ENCODE results near the gene CCDC28B. TPM values are rescaled to one million over a fixed set of nuclear protein-coding genes. Genes with fewer than 3 reads are reported as not detected.

Gene CCDC28B
- total RNA-seq, 4 donors from 2014 or later = 16.4 to 79.0 (median 56.8) TPM

- in situ Hi-C loops (cut with MboI; ENCODE audit: low sequenced_read_pairs in 4 of 4) (no loop called here), intact Hi-C loops (cut with DNase I; ENCODE audit: low total_unique reads) (no loop called here)
- peaks cover 0 to 34% of the 10 kb centered on the region in 2 donors for H3K36me3 ChIP-seq
- no peaks in the 10 kb centered on the region for H3K9me3 ChIP-seq
- DNase-seq = peak in 1 of 2 donors; percentile 10
- peaks cover 38 to 47% of the 10 kb centered on the region in 2 donors for H3K4me1 ChIP-seq
- peak overlapping the region; percentile 92 to 98 (median 94) for H3K27ac ChIP-seq
- H3K27me3 ChIP-seq = no peaks in the 10 kb centered on the region
- ATAC-seq = no peak
- no peak for TF ChIP-seq CTCF (IDR thresholded peaks at IDR 0.05 in 4 of 5, conservative IDR thresholded peaks at IDR 0.05 in 1 of 5)
- no peak for TF ChIP-seq POLR2A (IDR thresholded peaks at IDR 0.05)
- peak overlapping the region in 1 of 4 donors; percentile 72 for H3K4me3 ChIP-seq
These were observed 18.8 kb upstream of the CCDC28B start for GRCh38 chr1:32181563-32181962.

GRCh38 chr1:32182060-32182459 is 18.3 kb upstream of the CCDC28B start:
- no peaks in the 10 kb centered on the region for H3K27me3 ChIP-seq
- in situ Hi-C loops (cut with MboI; ENCODE audit: low sequenced_read_pairs in 4 of 4) = no loop called here
- peak in 1 of 2 donors; percentile 10 for DNase-seq
- intact Hi-C loops (cut with DNase I; ENCODE audit: low total_unique reads) = no loop called here
- no peaks in the 10 kb centered on the region for H3K9me3 ChIP-seq
- H3K4me3 ChIP-seq = no peak overlapping the region
- TF ChIP-seq CTCF (IDR thresholded peaks at IDR 0.05 in 4 of 5, conservative IDR thresholded peaks at IDR 0.05 in 1 of 5) = no peak
- TF ChIP-seq POLR2A (IDR thresholded peaks at IDR 0.05) = no peak
- H3K27ac ChIP-seq = peak overlapping the region; percentile 92 to 98 (median 94)
- H3K4me1 ChIP-seq = peaks cover 38 to 47% of the 10 kb centered on the region in 2 donors
- H3K36me3 ChIP-seq = peaks cover 0 to 39% of the 10 kb centered on the region in 2 donors
- ATAC-seq = no peak

- peaks cover 33 to 40% of the 10 kb centered on the region in 2 donors for H3K4me1 ChIP-seq
- no peaks in the 10 kb centered on the region for H3K9me3 ChIP-seq
- peaks cover 4 to 65% of the 10 kb centered on the region in 2 donors for H3K36me3 ChIP-seq
- TF ChIP-seq POLR2A (IDR thresholded peaks at IDR 0.05) = no peak
- TF ChIP-seq CTCF (IDR thresholded peaks at IDR 0.05 in 4 of 5, conservative IDR thresholded peaks at IDR 0.05 in 1 of 5) = no peak
- intact Hi-C loops (cut with DNase I; ENCODE audit: low total_unique reads) = no loop called here
- peak overlapping the region; percentile 8 to 58 (median 18) for H3K27ac ChIP-seq
- H3K27me3 ChIP-seq = no peaks in the 10 kb centered on the region
- in situ Hi-C loops (cut with MboI; ENCODE audit: low sequenced_read_pairs in 4 of 4) = no loop called here
- no peak overlapping the region for H3K4me3 ChIP-seq
- DNase-seq = no peak
- no peak for ATAC-seq
These were observed 15.7 kb upstream of the CCDC28B start for GRCh38 chr1:32184650-32185049.

- Histone ChIP-seq H3K4me3 (no peak overlapping the region), H3K27ac (peak overlapping the region in 1 of 4 donors; percentile 22), H3K27me3 (no peaks in the 10 kb centered on the region), H3K36me3 (peaks cover 4 to 78% of the 10 kb centered on the region in 2 donors), H3K4me1 (peaks cover 25 to 32% of the 10 kb centered on the region in 2 donors), H3K9me3 (no peaks in the 10 kb centered on the region)
- TF ChIP-seq CTCF (IDR thresholded peaks at IDR 0.05 in 4 of 5, conservative IDR thresholded peaks at IDR 0.05 in 1 of 5) (no peak), POLR2A (IDR thresholded peaks at IDR 0.05) (no peak)
- intact Hi-C loops (cut with DNase I; ENCODE audit: low total_unique reads) = no loop called here
- in situ Hi-C loops (cut with MboI; ENCODE audit: low sequenced_read_pairs in 4 of 4) = no loop called here
- no peak for DNase-seq
- no peak for ATAC-seq
These were observed 14.3 kb upstream of the CCDC28B start for GRCh38 chr1:32186077-32186476.

GRCh38 chr1:32186491-32186890 is 13.9 kb upstream of the CCDC28B start:
- peak overlapping the region in 1 of 4 donors; percentile 22 for H3K27ac ChIP-seq
- peaks cover 4 to 78% of the 10 kb centered on the region in 2 donors for H3K36me3 ChIP-seq
- ATAC-seq (no peak), DNase-seq (no peak)
- H3K4me1 ChIP-seq = peaks cover 21 to 28% of the 10 kb centered on the region in 2 donors
- TF ChIP-seq CTCF (IDR thresholded peaks at IDR 0.05 in 4 of 5, conservative IDR thresholded peaks at IDR 0.05 in 1 of 5) = no peak
- no peak for TF ChIP-seq POLR2A (IDR thresholded peaks at IDR 0.05)
- in situ Hi-C loops (cut with MboI; ENCODE audit: low sequenced_read_pairs in 4 of 4) = no loop called here
- no peaks in the 10 kb centered on the region for H3K9me3 ChIP-seq
- no peaks in the 10 kb centered on the region for H3K27me3 ChIP-seq
- H3K4me3 ChIP-seq = no peak overlapping the region
- intact Hi-C loops (cut with DNase I; ENCODE audit: low total_unique reads) = no loop called here
